HT-29 (cell line): ENCODE results near the gene POP4. TPM values are rescaled to one million over a fixed set of nuclear protein-coding genes. Genes with fewer than 3 reads are reported as not detected.
"Not testable (repeated sequence)": the region's sequence is repeated elsewhere in the genome, so short reads cannot be mapped to it uniquely, and the experiment has no call there.

Experiments used
- DNase-seq: peaks from one replicate; pipeline ENCODE4 v3.0.0-alpha.2; 2015; ENCODE audit warnings: low spot score
- total RNA-seq: library from RNA; depleted of rRNA; stranded (reverse); fragments of >200 nt; shearing (Covaris generic); gene quantifications from 2 replicates; pipeline ENCODE4 v1.2.3, GENCODE V29; 2014

POP4 gene
- total RNA-seq, 1 experiment from 2014 or later: 139 TPM

GRCh38 chr19:29610574-29611271, 4.6 kb downstream of the POP4 start:
- DNase-seq: peak; percentile 81

GRCh38 chr19:29612121-29612520, 6.0 kb downstream of the POP4 start:
- no peak for DNase-seq

GRCh38 chr19:29612801-29613595, 6.9 kb downstream of the POP4 start:
- DNase-seq: no peak

DNA sequence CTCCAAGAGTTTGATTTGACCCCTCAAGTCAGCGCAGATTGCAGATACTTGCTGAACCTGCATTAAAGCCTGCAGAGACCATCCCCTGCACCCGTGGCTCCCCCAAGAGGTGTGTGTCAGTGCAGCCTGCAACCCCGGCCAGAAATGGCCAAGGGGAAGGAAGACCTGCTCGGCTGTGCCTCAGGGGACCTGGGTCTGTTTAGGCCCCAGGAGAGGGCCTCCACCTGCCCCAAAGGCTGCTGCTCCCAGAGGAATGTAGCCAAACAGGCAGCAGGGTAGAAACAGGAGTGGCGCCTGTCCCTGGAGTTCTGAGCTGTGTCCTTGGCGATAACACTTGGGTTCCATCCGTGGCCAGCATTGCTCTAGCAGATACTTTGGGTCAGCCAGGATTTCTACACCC, 8.0 kb downstream of the POP4 start:
- DNase-seq: no peak

GRCh38 chr19:29614780-29615179, 8.7 kb downstream of the POP4 start:
- DNase-seq: no peak

- DNase-seq: no peak
Observed at GRCh38 chr19:29615891-29616425, 9.9 kb downstream of the POP4 start.

- no peak for DNase-seq
Observed at GRCh38 chr19:29616541-29616940, 10.5 kb downstream of the POP4 start.

DNA sequence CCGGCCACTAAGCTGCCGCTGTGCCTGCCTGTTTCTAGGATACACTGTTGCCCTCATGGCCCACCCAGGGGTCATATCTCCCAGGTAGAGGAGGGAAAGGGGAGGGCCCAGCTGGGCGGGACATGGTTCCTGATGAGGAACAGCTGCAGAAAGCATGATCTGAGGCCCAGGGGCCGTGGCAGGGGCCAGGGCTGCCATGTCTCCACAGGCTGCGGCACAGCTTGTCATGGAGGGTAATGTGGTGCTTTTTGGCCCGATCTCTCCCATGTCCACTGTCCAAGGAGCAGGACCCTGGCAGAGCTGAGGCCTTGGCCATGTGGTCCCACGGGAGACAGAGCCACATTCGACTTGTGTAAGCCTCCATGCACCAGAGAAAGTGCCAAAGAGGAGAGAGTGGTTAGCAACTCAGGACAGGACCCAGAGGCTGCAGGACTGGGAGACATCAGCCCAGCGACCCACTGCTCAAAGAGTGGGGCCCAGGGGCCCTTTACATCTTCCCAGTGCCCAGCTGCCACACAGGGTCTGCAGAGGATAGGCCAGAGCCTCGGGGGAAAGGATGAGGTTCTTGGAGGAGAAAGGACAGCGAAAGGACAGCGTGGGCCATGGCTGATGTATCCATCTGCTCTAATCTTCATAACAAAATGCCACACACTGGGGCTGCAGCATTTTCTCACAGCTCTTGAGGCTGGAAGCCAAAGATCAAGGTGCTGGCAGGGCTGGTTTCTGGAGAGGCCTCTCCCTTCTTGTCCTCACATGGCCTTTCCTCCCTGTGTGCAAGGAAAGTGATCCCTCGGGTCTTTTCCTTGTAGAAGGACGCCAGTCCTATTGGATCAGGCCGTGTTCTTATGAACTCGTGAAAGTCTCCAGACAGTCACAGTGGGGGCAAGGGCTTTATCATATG, 11.5 kb downstream of the POP4 start:
- no peak for DNase-seq

GRCh38 chr19:29618434-29618833, 12.4 kb downstream of the POP4 start:
- DNase-seq: no peak

DNA sequence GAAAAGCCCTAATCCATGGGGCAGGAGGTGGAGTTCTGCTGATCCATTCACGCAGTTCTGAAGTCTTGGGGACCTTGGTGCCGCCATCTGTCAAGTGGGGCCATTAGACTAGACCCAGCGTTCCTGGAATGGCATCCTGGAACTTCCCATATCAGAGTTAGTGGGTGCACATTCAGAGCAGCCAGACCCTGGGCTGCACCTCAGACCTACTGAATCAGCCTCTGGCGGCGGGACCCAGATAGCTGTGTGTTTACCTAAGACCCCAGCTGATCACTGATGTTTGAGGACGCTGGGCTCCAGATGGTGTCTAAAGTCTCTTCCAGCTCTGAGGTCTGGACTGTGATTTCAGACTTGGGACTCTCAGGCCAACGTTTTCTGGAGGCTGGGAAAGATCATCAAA, 12.8 kb downstream of the POP4 start:
- DNase-seq: no peak

- DNase-seq: no peak
Observed at GRCh38 chr19:29620931-29621351, 14.9 kb downstream of the POP4 start.

DNA sequence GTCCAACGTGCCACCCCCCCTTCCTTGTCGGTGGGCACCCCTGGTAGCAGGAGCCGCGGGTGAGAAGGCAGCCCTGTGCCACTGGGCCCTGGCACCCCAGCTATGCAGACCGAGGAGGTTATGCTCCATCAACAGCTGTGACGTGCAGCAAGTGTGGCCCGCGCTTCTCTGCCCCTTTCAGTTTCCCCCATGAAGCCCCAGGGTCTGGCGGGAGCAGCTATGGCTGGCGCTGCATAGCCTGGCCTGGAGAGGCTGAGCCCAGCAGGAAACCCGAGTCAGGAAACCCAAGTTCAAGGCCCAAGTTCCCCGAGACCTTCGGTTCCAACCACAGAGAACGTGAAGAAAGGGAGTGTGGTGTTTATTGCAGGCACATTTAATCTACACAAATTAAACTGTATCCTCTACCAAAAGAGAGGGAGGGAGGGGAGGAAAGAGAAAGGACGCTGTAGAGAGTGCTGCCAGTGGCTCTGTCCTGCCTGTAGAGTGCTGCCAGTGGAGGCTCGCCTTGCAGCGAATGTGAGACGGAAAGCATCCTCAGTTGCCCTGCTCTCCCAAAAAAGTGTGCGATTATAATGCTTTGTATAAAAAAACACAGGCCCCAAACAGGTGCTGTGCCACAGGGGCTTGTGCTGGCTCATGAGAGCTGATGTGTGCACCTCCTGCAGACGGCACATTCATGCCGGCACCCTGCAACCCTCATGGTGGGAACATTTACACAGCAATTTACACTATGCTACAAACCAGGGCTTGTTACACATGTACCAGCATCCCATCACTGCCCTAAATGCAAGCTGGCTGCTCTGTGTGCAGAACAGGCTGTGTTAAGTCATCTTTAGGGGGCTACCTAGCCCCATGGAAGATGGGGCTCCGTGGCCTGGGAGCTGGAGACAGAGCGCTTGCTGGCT, 16.3 kb downstream of the POP4 start:
- peak; percentile 22 for DNase-seq

DNA sequence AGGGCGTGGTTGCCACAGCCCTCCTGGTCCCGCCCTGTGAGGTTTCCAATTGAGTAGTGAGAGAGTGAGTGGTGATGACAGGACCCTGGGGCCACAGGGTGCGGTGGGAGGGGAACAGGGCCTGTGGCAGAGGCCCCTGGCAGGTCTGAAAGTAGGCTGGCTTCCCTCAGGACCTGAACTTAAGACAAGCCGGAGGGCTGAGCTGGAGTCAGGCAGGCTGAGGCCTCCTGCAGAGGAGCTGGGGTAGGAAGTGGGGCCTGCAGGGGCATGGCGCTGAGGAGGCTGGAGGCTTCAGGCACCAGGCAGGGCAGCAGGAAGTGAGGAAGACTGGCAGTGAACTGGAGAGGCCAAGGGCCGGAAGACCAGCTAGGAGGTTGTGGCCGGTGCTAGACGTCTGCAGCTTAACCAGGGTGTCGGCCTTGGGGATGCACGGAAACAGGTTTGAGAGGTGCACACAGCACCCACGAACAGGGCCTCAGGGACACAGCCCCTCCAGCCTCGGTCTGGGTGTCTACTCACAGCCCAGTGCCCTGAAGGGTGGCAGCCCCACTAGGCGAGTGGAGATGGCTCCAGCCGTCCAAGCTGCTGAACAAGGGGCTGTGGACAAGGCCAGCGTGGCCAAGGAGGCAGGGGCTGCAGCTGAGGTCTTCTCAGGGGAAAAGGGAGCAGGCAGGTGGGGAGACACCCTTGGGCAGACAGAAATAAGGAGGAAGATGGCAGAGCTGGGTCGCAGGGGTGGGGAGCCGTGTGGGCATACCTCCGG, 17.8 kb downstream of the POP4 start:
- DNase-seq: no peak

DNA sequence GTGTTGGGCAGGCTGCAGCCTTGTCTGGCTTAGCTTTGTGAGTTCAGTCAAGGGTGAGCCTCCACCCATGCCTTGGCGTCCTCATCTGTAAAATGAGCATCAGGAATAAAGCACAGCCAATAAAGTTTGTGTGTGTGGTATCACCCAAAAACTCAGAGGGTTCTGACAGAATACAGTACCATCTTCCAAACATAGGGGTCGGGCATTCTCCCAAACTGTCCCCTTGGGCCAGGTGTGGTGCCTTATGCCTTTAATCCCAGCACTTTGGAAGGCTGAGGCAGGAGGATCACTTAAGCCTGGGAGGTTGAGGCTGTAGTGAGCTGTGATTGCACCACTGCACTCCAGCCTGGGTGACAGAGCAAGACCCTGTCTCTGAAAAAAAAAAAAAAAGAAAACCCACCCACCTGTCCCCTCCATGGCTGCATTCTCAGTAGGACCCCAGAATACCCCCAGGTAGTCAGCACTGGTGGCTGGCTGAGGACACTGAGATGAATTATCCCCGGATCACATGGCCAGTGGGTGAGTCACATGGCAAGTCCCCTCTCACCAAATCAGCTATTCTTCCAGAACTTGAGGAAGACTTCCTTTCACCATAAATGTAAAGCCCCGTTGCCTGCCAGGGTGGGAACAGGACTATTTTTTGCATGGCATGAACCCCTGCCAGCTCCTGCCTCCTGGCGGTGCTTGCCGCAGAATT, 18.6 kb downstream of the POP4 start:
- no peak for DNase-seq

- DNase-seq: no peak
Observed at GRCh38 chr19:29625186-29625651, 19.1 kb downstream of the POP4 start.

- no peak for DNase-seq
Observed at GRCh38 chr19:29626386-29626785, 20.3 kb downstream of the POP4 start.

GRCh38 chr19:29626832-29627231, 20.7 kb downstream of the POP4 start:
- not testable (repeated sequence) for DNase-seq

- no peak for DNase-seq
Observed at GRCh38 chr19:29628661-29629385, 22.7 kb downstream of the POP4 start.
